ENCODE results near the gene NXPH3.

- TF ChIP-seq POLR2A (IDR thresholded peaks at IDR 0.05) (no peak), CTCF (IDR thresholded peaks at IDR 0.05) (no peak)
Observed at GRCh38 chr17:49577650-49577934, 1.9 kb downstream of the NXPH3 start.

Measured in uterus (tissue), 2 donors.